ACHN (cell line): ENCODE data around the gene CHRNA5.
"Not testable (repeated sequence)": the region's sequence is repeated elsewhere in the genome, so short reads cannot be mapped to it uniquely, and the experiment has no call there.

ENCODE experiments used
- DNase-seq: peaks from one replicate; pipeline ENCODE4 v3.0.0-alpha.2; 2015
- in situ Hi-C: cut with HindIII; loops from 2 replicates; pipeline ENCODE4 v1.10.0; 2017; ENCODE audit warnings: low sequenced_read_pairs, low pct_ligation_motif_present, low pct_unique_long_range_greater_than_20kb

CHRNA5 gene

DNA sequence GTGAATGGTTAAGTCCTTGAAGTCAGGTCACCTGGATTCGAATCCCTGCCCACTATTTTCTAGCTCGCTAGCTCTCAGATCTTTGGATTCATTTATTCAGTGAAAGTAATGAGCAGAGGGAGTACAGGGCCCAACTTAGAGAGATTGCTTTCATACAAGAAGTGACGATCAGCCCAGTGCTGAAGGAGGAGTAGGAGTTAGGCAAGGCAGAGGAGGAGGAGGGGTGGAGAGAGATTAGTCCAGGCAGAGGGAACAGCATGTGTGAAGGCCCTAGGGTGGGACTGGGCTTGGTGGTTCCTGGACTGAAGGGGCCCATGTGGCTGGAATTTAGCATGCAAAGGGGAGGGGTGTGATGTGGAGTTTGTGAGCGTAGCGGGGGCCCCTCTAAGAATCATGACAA lies 3.8 kb upstream of the CHRNA5 start:
- no peak for DNase-seq
- in situ Hi-C loops, result no loop called here

DNA sequence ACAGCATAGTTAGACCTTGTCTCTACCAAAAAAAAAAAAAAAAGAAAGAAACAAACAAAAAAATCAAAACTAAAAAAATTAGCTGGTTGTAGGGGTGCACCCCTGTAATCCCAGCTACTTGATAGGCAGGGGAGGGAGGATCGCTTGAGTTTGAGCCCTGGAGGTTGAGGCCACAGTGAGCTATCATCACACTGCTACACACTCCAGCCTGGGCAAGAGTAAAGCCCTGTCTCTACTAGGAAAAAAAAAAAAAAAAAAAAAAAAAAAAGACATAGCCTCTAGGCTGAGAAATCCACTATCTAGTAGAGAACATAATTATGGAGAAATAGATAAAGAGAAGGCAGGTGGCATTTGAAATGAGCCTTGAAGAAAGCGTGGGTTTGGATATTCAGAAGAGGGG lies 2.2 kb upstream of the CHRNA5 start:
- in situ Hi-C loops, result no loop called here
- no peak for DNase-seq

DNA sequence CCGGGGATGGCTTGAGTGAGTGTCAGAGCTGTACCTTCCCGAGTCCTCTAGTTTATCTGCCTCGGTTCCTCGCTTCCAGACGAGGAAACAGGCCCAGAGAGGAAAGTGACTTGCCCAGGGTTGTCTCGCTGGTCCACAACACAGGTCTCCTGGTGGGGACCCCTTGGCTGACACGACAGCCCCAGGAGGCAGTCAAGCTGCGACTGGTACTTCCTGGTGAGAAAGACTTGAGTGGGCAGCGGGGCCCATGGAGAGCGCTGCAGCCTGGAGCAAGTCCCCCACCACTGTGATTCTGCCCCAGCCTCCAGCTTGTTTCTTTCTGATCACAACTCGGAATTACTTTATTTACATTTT lies 600 bp upstream of the CHRNA5 start:
- in situ Hi-C loops, result no loop called here
- DNase-seq, result no peak

GRCh38 chr15:78565951-78566774 lies 843 bp downstream of the CHRNA5 start:
- in situ Hi-C loops, result no loop called here
- peak; percentile 54 for DNase-seq

DNA sequence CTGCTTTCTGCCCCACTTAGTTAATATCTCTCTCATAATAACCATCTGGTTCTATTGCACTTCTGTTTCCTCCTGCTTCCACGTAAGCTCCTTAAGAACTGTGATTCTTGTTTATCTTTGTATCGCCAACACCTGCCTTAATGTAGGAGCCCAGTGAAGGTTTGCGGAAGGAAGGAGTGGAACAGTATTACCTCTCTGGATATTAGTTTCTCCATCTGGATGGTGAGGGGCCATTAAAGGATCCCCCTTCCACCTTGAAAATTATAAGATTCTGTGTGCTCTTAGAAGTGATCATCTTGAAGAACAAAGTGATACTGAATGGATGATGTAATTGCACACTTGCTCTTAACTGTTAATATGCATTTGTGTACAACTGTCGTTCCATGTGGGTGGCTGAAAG lies 2.2 kb downstream of the CHRNA5 start:
- in situ Hi-C loops, result no loop called here
- DNase-seq, result no peak

DNA sequence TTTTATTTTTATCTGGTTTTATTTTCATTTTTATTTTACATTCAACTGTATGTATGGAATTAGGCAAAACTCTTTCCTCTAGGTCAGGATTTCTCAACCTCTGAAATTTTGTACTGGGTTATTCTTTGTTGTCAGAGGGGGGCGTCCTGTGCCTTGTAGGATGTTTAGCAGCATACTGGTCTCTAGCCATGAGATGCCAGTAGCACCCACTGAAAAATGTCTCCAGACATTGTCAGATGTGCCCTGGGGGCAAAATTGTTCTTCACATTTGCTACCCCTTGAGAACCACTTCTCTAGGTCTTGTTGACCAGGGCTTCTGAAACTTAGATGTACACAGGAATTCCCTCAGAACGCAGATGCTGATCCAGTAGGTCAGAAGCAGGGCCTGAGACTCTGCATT lies 5.4 kb downstream of the CHRNA5 start:
- in situ Hi-C loops, result no loop called here
- no peak for DNase-seq

- in situ Hi-C loops, result no loop called here
- DNase-seq, result no peak
These were observed 6.1 kb downstream of the CHRNA5 start for GRCh38 chr15:78571382-78571781.

DNA sequence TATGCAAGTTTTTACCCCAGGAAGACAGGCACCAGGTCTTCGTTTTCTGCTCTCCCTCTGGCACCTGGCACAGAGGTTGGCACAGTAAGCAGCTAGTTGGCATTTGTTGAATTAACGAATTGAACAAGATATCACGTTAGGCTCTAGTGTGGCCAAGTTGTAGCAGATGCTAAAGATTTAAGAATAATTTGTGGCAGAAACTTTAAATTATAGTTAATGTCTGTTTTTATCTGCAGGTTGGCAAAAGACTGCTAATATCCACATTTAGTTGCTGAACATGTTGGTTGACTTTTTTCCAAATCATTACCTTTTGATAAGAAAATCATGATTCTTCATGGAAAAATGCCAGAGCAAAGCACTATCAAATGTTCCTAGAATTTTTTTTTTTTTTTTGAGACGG lies 8.1 kb downstream of the CHRNA5 start:
- no peak for DNase-seq
- in situ Hi-C loops, result no loop called here

GRCh38 chr15:78574944-78575343 lies 9.6 kb downstream of the CHRNA5 start:
- in situ Hi-C loops, result no loop called here
- DNase-seq, result no peak

- no peak for DNase-seq
- in situ Hi-C loops, result no loop called here
These were observed 32.3 kb downstream of the CHRNA5 start for GRCh38 chr15:78597583-78597982.

DNA sequence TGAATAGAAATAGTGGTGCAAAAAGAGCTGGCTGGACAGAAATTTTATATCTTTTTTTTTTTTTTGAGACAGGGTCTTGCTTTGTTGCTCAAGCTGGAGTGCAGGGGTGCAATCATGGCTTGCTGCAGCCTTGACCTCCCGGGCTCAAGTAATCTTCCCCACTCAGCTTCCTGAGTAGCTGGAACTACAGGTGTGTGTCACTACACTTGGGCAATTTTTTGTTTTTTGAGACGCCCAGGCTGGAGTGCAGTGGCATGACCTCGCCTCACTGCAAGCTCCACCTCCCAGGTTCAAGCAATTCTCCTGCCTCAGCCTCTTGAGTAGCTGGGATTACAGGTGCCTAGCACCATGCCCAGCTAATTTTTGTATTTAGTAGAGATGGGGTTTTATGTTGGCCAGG lies 33.0 kb downstream of the CHRNA5 start:
- in situ Hi-C loops, result no loop called here

GRCh38 chr15:78599189-78599588 lies 33.9 kb downstream of the CHRNA5 start:
- no peak for DNase-seq
- in situ Hi-C loops, result no loop called here

More for the DNA sequence above, 33.0 kb downstream of the CHRNA5 start:
- no peak for DNase-seq

GRCh38 chr15:78603467-78603866 lies 38.1 kb downstream of the CHRNA5 start:
- DNase-seq, result no peak
- in situ Hi-C loops, result no loop called here

DNA sequence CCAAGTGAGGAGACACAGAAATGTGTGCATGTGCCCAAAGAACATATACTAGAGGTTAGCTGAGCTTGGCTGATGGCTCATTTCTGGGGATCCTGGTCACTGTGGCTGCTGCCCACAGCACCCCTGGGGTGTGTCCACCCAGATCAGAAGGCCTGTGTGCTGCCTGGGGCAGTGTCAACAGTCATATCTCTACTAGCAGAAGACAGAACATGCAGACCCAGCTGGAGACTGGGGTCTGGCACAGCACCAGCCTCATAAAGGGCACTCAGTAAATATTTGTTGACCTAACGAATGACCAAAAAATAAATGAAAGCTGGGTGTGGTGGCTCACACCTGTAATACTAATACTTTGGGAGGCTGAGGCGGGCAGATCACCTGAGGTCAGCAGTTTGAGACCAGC lies 39.1 kb downstream of the CHRNA5 start:
- in situ Hi-C loops, result no loop called here

GRCh38 chr15:78605201-78605600 lies 39.9 kb downstream of the CHRNA5 start:
- no peak for DNase-seq
- in situ Hi-C loops, result no loop called here

More for the DNA sequence above, 39.1 kb downstream of the CHRNA5 start:
- no peak for DNase-seq

GRCh38 chr15:78605680-78606079 lies 40.4 kb downstream of the CHRNA5 start:
- in situ Hi-C loops, result no loop called here
- no peak for DNase-seq

- DNase-seq, in situ Hi-C loops: not testable (repeated sequence)
These were observed 44.2 kb downstream of the CHRNA5 start for GRCh38 chr15:78609551-78609950.

DNA sequence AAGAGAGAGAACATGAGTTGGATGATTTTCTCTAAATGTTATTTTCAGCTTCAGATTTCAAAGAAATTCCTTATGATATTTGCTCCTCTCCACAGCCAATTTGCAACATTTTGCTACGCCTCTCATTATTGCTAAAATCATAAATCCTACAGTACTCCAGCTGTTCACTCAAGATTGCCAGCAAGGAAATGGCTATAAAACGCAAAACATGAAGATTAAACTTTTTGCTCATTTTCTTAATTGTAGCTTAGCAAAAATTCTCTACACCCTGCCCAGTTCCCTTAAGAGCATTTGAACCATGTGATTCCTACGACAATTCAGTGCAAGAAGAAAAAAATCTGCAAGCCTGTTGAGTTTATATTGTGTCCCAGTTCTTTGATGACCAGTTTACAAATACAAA lies 48.7 kb downstream of the CHRNA5 start:
- in situ Hi-C loops, result no loop called here
- DNase-seq, result no peak

DNA sequence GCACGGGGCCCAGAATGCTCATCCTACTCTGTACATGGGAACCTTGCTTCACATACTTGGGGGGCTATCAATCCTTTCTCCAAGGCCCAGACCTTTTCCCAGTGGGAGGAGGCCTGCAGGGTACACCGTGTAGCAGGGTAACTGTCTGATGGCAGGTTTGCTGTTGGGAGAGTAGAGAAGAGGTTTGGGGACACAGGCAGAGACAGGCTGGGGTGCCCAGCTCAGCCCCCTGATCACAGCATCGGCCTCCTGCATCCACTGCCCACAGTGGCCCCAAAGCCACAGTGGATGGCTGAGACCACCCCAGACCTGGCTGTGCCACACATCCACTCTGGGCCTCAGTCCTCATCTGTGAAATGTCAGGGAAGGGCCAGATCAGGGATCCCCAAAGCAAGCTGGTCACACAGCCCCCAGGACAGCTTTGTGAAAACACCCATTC lies 49.9 kb downstream of the CHRNA5 start:
- in situ Hi-C loops, result no loop called here
- DNase-seq, result no peak

DNA sequence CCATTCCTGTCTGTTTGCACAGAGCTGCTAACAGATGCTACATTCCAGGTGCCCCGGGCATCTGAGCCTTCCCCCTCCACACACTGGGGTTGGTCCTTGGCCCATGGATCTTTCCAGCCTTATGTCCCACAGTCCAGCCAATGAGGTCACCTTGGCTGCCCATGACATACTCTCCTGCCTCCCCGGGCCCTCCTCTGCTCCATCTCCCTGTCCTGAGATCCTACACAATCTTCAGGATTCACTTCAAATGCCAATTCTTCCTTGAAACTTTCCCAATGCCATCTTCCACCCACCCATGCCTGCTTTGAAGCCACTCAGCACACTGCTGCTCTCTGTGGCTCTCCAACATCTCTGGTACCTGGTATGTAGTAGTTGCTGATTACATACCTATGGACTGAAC lies 51.2 kb downstream of the CHRNA5 start:
- in situ Hi-C loops, result no loop called here
- DNase-seq, result no peak

- in situ Hi-C loops, result no loop called here
These were observed 51.8 kb downstream of the CHRNA5 start for GRCh38 chr15:78617076-78617475.

More at GRCh38 chr15:78617076-78617475, 51.8 kb downstream of the CHRNA5 start:
- no peak for DNase-seq
